Mammary epithelial cell (primary cell): ENCODE measurements around the gene SRD5A3.

ENCODE experiments used
- CTCF ChIP-seq, 2 donors: IDR thresholded peaks in 1 of 2; conservative IDR thresholded peaks in 1 of 2; 2 replicates each; pipeline ENCODE4 v1.5.1; 2011 to 2012; ENCODE audit warnings: inconsistent platforms in 2 of 2, low read length in 2 of 2, mild to moderate bottlenecking in 2 of 2, control low read depth in 1 of 2, low read depth in 1 of 2; ENCODE audit not compliant: insufficient read depth in 1 of 2; ENCODE audit errors: extremely low read depth in 1 of 2
- EZH2 ChIP-seq: IDR thresholded peaks from 2 replicates; pipeline ENCODE4 v1.6.1; 2012; ENCODE audit warnings: low read length, inconsistent platforms, borderline replicate concordance

DNA sequence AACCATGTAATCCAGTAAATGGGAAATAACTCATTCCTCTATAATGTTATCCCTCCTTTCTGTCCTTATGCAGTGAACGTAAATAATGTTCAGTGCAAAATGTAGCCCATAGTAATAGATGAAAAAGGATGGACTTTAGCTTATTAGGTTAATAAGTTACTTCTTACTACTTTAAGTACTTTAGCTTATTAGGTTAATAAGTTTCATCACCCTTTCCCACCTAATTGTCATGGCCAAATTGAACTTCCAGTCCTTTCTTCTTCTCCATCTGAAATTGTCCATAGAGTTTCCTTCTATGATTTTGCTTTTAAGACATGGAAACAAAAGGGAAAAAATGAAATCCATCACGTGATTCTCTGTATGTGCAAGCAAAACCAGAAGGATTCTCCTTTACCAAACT lies 34.5 kb downstream of the SRD5A3 start:
- no peak for TF ChIP-seq EZH2
- no peak for TF ChIP-seq CTCF (conservative IDR thresholded peaks at IDR 0.05 in 1 of 2, IDR thresholded peaks at IDR 0.05 in 1 of 2; ENCODE audit: extremely low read depth in 1 of 2, insufficient read depth in 1 of 2, low read depth in 1 of 2, low read length in 2 of 2)
